ENCODE results near the gene KCNMB1.

GRCh38 chr5:170362656-170363055 lies 26.5 kb downstream of the KCNMB1 start:
- TF ChIP-seq POLR2A (IDR thresholded peaks at IDR 0.05; ENCODE audit: extremely low read depth, insufficient read length) (no peak), CTCF (IDR thresholded peaks at IDR 0.05; ENCODE audit: low read depth, low read length) (no peak)

All from NB4 (cell line).